DMS53 (cell line): ENCODE data around the gene DNAH1.
"Not testable (repeated sequence)": the region's sequence is repeated elsewhere in the genome, so short reads cannot be mapped to it uniquely, and the experiment has no call there.

Source experiments
- DNase-seq: peaks from one replicate; lab custom pipeline; 2025; lab: John Stamatoyannopoulos, UW

DNAH1 gene

DNA sequence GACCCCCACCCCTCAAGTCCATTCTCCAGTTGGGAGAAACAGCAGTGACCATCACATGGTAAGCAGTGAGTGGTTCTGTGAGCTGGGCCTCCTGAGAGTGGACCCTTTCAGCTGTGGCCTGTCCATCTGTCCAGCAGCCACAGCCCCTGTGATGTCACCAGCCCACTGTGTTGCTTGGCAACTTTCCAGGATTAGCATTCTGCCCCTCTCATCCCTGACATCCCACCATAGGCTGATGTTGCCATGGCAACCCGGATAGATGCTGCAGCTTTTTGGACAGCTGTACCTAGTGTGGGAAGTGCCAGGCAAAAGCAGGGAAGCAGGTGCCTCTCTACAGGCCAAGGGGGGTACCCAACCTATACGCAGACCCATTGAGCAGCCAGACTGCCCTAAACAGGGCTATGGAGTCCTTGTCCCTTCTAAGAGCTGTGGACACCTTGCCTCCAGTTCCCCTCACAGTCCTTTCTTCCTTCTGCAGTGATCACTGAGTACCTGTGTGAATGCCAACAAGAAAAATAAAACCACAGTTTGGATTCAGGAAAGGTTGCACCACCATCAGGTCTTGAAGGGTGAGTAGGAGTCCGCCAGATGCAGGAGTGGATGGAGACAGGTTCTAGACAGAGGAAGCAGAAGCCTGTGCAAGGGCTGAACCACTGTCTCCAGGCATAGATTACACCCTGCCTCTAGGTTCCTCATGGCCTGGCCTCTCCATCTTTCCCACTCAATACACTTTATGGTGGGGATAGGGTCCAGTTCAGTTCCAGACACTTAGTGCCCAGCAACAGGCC lies at the start of gene DNAH1:
TSS of gene DNAH1 (plus strand) at position 343 of the 788 bp plus-strand sequence. CDS start 6,124 bp downstream, outside the sequence.
- peak; percentile 4 for DNase-seq

- peak; percentile 25 for DNase-seq
Observed at GRCh38 chr3:52268036-52268435, 48.1 kb upstream of the DNAH1 start.

DNA sequence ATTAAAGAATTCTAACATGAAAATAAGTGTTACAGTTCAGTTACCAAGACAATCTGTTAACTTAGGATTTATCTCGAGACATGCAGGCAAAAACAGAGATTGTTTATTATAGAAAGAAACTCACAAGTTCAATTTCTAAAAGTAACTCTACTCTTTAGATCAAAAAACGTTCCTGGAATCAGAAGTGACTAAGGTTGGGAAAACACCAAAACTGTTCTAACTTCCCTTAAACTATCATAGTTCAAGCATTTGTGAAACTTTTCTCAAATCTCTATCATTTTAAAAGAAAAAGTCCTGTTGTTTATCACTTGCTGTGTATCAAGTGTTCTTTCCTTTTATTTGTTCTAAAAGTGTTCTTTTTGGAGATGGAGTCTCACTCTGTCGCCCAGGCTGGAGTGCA lies 46.3 kb upstream of the DNAH1 start:
- DNase-seq: no peak

GRCh38 chr3:52270252-52270754 lies 45.8 kb upstream of the DNAH1 start:
- DNase-seq: no peak

- DNase-seq: not testable (repeated sequence)
Observed at GRCh38 chr3:52272172-52272571, 43.9 kb upstream of the DNAH1 start.

DNA sequence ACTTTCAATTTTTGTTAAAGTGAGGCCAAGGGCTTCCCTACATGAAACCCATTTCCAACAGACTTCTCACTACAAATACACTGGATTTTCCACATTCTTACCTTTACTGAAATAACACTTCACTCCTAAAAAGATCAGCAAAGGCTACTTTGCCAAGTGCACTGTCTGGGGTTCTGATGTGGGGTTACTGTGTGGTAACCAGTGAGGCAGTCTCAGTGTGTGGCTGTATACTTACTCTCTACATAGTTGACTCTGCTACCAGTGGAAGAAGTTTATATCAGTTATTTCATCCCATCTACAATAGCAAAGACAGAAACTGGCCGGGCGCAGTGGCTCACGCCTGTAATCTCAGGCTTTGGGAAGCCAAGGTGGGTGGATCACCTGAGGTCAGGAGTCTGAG lies 43.3 kb upstream of the DNAH1 start:
- DNase-seq: no peak

DNA sequence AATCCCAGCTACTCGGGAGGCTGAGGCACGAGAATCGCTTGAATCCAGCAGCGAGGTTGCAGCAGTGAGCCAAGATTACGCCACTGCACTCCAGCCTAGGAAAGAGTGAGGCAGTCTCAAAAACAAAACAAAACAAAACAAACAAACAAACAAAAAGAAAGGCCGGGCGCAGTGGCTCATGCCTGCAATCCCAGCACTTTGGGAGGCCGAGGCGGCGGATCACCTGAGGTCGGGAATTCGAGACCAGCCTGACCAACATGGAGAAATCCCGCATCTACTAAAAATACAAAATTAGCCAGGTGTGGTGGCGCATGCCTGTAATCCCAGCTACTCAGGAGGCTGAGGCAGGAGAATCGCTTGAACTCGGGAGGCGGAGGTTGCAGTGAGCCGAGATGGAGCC lies 41.3 kb upstream of the DNAH1 start:
- DNase-seq: not testable (repeated sequence)

DNA sequence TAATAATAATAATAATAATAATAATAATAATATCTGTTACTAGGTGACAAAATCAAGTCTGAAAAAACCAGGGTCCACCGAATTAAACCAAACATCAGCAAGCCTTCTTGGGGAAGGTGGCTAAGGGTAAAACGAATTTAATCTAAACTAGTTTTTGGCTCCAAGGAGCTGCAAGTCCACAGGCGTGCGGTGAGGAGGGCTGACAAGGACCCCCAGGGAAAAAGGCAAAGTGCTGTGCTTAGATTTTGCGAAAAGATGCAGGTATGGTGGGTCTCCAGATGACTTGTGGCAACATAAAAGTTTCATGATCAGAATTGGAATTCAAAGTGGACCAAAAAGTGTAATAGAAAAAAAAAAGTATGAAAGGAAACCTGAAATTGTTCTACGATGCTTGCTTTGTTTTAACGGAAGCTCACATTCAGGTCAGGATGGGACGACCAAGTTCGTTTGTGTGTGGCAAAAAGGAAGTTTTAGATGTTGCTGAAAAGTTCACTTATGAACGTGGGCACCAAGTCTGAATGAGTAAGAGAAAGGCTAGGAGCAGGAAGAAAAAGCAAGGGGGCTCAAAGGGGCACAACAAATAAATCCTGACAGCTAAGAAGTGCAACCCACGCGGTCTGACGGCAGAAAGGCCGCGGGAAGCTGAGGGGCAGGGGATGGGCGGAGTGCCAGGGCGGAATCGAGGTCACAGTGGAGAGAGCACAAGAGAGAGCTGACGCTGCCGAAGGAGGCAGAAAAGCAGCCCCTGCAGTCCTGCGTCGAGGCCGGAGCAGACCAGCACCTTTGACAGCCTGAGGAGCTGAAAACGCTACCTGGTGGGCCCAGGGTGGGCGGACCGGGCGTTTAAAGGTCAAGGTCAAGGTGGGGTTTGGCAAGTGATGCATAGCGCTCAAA lies 38.8 kb upstream of the DNAH1 start:
- peak; percentile 53 for DNase-seq

DNA sequence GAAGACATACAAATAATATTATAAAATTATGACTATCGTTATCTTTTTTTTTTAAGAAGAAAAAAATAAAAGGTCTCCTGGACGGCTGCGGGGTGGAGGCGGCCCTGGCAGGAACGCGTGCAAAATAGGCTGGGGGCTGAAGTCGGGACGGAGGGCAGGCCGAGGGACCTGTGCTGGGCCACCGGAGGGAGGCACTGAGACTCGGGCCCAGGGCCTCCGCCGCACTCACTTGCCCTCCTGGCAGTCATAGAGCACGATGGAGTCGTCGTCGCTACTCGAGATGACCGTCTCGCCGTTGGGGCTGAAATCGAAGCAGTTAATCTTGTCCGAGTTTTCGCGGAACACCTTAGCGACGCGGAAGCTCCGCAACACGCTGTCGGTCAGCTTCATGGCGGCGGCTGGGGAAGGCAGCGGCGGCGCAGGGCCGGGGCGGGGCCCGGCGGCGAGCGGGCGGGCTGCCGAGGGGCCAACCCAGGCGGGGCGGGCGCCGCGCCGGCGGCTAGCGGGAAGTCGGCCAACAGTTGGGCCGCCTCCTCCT lies 38.1 kb upstream of the DNAH1 start:
- DNase-seq: peak; percentile 61

- DNase-seq: peak; percentile 87
Observed at GRCh38 chr3:52278510-52279069, 37.5 kb upstream of the DNAH1 start, which contains the start of gene WDR82. Gene WDR82 (minus strand): TSS chr3:52278649. CDS start chr3:52278361, 288 bp downstream.

DNA sequence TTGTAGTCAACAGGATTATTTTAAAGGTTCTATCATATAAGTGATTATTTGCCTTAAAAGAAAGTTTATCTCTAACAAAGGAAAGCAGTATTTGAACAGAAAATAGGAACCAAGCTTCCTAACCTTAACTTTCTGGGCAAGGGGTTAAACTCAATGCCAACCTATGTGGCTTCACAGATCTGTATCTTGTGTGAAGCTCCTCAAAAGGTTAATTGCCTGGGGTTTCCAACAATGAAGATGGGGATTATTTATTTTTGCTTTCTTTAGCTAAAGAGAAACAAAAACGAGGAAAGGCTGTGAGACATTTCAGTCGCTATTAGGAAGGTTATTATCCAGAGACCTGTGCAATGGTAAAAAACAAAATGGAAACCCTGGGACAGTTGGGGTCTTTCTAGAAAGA lies 36.5 kb upstream of the DNAH1 start:
- peak; percentile 13 for DNase-seq

DNA sequence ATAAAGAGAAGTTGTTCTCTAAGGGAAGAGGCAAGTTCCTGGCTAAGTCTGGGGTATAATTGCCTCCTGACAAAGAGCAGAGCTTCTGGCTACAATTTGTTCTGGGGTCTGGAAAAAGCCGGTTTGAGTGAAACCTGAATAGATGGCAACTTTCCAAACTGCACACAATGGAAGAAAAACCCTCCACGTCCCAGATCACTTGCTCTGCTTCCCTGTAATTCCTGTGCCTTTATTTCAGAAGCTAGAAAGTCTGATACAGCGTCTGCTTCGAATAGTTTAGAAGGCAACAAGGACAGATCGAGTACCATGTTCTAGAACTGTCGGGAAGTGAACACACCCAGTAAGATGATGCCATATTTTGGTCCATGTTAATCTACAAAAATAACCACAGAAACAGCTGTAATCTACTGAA lies 36.1 kb upstream of the DNAH1 start:
- DNase-seq: peak; percentile 65

GRCh38 chr3:52281981-52282801 lies 33.9 kb upstream of the DNAH1 start:
- DNase-seq: peak; percentile 2

DNA sequence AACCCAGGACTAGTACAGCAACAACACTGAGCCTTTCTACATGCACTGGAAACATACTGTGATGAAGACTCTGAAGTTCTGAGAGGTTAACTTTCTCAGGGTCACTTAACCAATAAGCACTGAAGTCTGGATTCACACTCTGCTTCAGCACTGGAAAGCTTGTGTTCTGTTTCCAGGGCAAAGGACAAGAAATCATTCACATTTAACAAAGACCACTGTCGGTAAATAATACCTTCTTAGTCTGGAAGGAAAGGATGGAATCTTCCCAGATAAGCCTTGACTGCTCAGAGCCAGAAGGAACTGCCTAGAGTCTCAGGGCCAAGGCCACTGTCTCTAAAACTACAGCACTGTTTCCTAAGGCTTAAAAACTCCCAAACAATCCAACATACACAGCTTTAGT lies 32.8 kb upstream of the DNAH1 start:
- DNase-seq: peak; percentile 2

DNA sequence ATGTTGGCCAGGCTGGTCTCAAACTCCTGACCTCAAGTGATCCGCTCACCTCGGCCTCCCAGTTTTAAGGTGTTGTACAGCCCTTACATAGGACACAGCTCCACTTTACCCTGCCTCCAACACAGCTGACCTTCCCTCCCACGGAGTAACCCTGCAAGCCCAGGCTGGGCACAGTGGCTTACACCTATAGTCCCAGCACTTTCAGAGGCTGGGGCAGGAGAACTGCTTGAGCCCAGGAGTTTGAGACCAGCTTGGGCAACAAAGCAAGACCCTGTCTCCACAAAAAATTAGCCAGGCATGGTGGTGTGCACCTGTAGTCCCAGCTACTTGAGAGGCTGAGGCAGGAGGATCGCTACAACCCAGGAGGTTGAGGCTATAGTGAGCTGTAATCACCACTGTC lies 32.1 kb upstream of the DNAH1 start:
- not testable (repeated sequence) for DNase-seq

DNA sequence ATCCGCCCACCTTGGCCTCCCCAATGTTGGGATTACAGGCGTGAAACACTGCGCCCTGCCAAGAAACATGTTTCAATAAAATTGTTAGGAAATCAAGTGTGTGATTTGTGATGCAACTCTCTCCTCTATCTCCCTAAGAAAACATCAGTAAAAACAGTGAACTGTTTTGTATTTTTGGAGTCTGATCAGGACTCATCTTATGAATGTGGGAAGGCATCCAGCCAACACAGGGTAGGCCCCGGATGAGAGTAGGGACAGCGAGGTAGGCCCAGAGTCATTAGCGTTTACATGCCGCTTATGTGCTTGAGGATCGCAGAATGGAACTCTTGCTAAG lies 29.4 kb upstream of the DNAH1 start:
- DNase-seq: peak; percentile 24

DNA sequence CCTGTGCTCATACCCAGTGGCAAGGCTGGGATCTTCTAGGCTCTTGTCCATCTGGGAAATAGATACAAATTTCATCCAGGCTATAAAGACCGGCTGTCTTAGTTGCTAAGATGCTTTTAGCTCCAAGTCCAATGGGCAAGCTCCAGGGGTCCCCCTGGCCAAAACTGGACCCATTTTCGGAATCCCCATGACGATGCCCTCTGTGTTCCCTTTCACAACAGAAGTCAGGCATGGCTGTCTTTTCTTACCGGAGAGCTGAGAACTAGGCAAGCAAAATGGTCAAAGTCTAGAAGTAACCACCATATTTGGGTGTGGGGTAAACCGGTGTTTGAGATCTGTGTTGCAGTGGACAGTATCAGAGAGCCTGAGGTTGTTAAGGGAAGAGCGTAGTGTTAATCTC lies 27.4 kb upstream of the DNAH1 start:
- no peak for DNase-seq

- no peak for DNase-seq
Observed at GRCh38 chr3:52289338-52289746, 26.8 kb upstream of the DNAH1 start.

DNA sequence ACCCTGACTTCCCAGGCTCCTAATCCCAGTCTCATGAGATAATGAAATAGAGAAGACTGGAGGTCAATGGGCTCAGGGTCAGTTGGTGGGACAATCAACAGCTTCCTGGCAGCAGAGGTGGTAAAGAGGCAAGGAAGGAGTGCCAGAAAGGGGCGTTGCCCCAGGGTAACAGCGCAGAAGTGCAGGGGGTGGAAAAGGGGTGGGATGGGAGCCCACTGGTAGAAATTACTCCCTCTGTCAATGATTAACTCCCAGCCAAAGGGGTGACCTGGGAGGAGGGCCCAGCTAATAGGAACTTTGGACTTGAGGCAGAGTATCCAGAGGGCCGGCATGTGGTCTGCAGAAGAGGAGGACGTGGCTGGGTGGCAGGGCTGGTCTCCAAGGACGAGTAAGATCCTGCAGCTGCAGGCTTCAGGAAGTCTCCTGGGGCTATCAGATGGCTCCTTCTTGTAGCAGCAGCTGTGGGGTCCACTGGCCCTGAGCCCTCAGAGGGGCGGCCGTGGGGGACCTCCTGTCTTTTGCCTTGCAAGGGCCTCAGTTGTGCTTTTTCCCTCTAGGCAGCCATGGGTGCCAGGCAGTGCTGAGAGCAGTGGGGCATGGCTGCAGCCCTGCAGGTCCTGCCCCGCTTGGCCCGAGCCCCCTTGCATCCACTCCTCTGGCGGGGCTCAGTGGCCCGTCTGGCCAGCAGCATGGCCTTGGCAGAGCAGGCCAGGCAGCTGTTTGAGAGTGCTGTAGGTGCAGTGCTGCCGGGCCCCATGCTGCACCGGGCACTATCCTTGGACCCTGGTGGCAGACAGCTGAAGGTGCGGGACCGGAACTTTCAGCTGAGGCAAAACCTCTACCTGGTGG lies 26.1 kb upstream of the DNAH1 start:
- peak; percentile 65 for DNase-seq
